ENCODE data around the gene CEP112.

DNA sequence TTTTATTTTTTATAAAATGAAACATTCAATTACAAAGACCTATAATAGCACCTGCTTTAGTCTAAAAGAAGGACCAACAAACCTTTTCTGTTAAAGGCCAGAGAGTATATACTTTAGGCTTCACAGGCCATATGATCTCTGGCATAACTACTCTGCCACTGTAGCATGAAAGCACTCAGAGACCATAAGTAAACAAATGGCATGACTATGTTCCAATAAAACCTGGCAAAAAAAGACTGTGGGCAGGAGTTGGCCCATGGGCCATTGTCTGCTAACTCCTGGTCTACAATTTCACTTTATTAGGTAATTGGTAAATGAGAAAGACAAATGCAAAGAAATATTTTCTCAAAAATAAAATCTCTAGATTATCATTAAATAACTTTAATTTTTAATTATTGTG lies 14.9 kb downstream of the CEP112 start:
- TF ChIP-seq ZZZ3 (CRISPR knock-in tag; IDR thresholded peaks at IDR 0.05; ENCODE audit: borderline replicate concordance) (no peak), EZH2 (conservative IDR thresholded peaks at IDR 0.05; ENCODE audit: low read depth, low read length) (no peak), ZFX (CRISPR knock-in tag; IDR thresholded peaks at IDR 0.05; ENCODE audit: low read depth) (no peak), GATAD1 (CRISPR knock-in tag; IDR thresholded peaks at IDR 0.05) (no peak)

Measured in HepG2 (cell line).